ENCODE data around the gene CCT7.

GRCh38 chr2:73227086-73227485 is 7.0 kb upstream of the CCT7 start:
- TF ChIP-seq CTCF (IDR thresholded peaks at IDR 0.05; ENCODE audit: poor library complexity, severe bottlenecking) (no peak), RAD21 (conservative IDR thresholded peaks at IDR 0.05) (no peak), SMC3 (conservative IDR thresholded peaks at IDR 0.05; ENCODE audit: poor library complexity) (no peak), EZH2 (IDR thresholded peaks at IDR 0.05; ENCODE audit: borderline replicate concordance, insufficient read depth, low read length, poor library complexity, severe bottlenecking) (no peak)

All from neural cell (in vitro differentiated cells).